CD14-positive monocyte (primary cell): Measurements from ENCODE around the gene STX8. TPM values are rescaled to one million over a fixed set of nuclear protein-coding genes. Genes with fewer than 3 reads are reported as not detected.

Experiments
- DNase-seq, 3 donors: peaks; one replicate each; pipeline ENCODE4 v3.0.0-alpha.2; 2011 to 2022
- H2AFZ ChIP-seq: 2 replicates; pipeline ENCODE4 v1.6.0; 2012; ENCODE audit warnings: mild to moderate bottlenecking, low read depth, low read length, inconsistent platforms; ENCODE audit not compliant: insufficient read depth, poor library complexity, severe bottlenecking
- H3K27ac ChIP-seq, 2 donors: 1 replicate in 1 of 2; 2 replicates in 1 of 2; pipeline ENCODE4 v1.5.1; 2012 to 2013; ENCODE audit warnings: low read length in 2 of 2, control low read depth in 1 of 2, inconsistent platforms in 1 of 2, low read depth in 1 of 2, mild to moderate bottlenecking in 1 of 2
- H3K27me3 ChIP-seq, 2 donors: one replicate each; pipeline versions ENCODE4 v1.6.0 to v1.6.1; 2011 to 2013; ENCODE audit warnings: low read length in 2 of 2; ENCODE audit not compliant: control insufficient read depth in 2 of 2, insufficient read depth in 2 of 2
- H3K36me3 ChIP-seq, 2 donors: replicated peaks in 1 of 2; 1 replicate in 1 of 2; 2 replicates in 1 of 2; pipeline versions ENCODE4 v1.5.1 to v1.6.1; 2012 to 2013; ENCODE audit warnings: low read length in 2 of 2, control low read depth in 1 of 2, inconsistent platforms in 1 of 2, mild to moderate bottlenecking in 1 of 2; ENCODE audit not compliant: insufficient read depth in 2 of 2, control insufficient read depth in 1 of 2
- H3K4me1 ChIP-seq, 2 donors: 1 replicate in 1 of 2; 2 replicates in 1 of 2; pipeline versions ENCODE4 v1.5.1 to v1.6.1; 2012 to 2013; ENCODE audit warnings: low read length in 2 of 2, control low read depth in 1 of 2, inconsistent platforms in 1 of 2, mild to moderate bottlenecking in 1 of 2, moderate library complexity in 1 of 2; ENCODE audit not compliant: insufficient read depth in 2 of 2, control insufficient read depth in 1 of 2
- H3K4me2 ChIP-seq: replicated peaks from 2 replicates; pipeline ENCODE3; 2012; ENCODE audit warnings: low read length, moderate library complexity, mild to moderate bottlenecking; ENCODE audit not compliant: poor library complexity, severe bottlenecking; ENCODE audit errors: extremely low read depth
- H3K4me3 ChIP-seq, 3 experiments: fragments of 200-600 bp in 1 of 3; sonication (generic) in 1 of 3; replicated peaks in 1 of 3; 1 replicate in 2 of 3; 2 replicates in 1 of 3; pipeline ENCODE4 v1.5.1; 2011 to 2013; ENCODE audit warnings: low read length in 3 of 3, mild to moderate bottlenecking in 3 of 3, control low read depth in 2 of 3, low read depth in 2 of 3, inconsistent platforms in 1 of 3, moderate library complexity in 1 of 3
- H3K79me2 ChIP-seq: 2 replicates; pipeline ENCODE4 v1.6.0; 2012; ENCODE audit warnings: mild to moderate bottlenecking, control low read depth, inconsistent platforms, low read length, moderate library complexity; ENCODE audit not compliant: insufficient read depth
- H3K9ac ChIP-seq: 2 replicates; pipeline ENCODE4 v1.6.0; 2017; ENCODE audit warnings: low read length, mild to moderate bottlenecking; ENCODE audit not compliant: insufficient read depth, poor library complexity, severe bottlenecking
- H3K9me3 ChIP-seq, 2 donors: replicated peaks in 1 of 2; 1 replicate in 1 of 2; 2 replicates in 1 of 2; pipeline versions ENCODE4 v1.5.1 to v1.6.1; 2012 to 2013; ENCODE audit warnings: low read length in 2 of 2, control low read depth in 1 of 2; ENCODE audit not compliant: control insufficient read depth in 1 of 2, insufficient read depth in 1 of 2
- H4K20me1 ChIP-seq: 2 replicates; pipeline ENCODE4 v1.6.0; 2012; ENCODE audit warnings: mild to moderate bottlenecking, low read length, control low read depth, moderate library complexity; ENCODE audit not compliant: insufficient read depth
- H3K27ac Mint-ChIP-seq, 7 donors: one replicate each; pipeline ENCODE4 v1.8.0; 2020; ENCODE audit warnings: mild to moderate bottlenecking in 7 of 7, mixed read lengths in 7 of 7, moderate library complexity in 6 of 7, inconsistent platforms in 2 of 7
- H3K27me3 Mint-ChIP-seq, 3 donors: one replicate each; pipeline ENCODE4 v1.8.0; 2021 to 2022; ENCODE audit warnings: low read depth in 3 of 3, mild to moderate bottlenecking in 3 of 3, mixed read lengths in 3 of 3, moderate library complexity in 3 of 3, inconsistent platforms in 1 of 3
- H3K36me3 Mint-ChIP-seq, 2 donors: one replicate each; pipeline ENCODE4 v1.8.0; 2020; ENCODE audit warnings: mixed read lengths in 2 of 2, inconsistent platforms in 1 of 2, mild to moderate bottlenecking in 1 of 2
- H3K4me1 Mint-ChIP-seq: one replicate; pipeline ENCODE4 v1.8.0; 2020; ENCODE audit warnings: mild to moderate bottlenecking, mixed read lengths
- H3K4me3 Mint-ChIP-seq, 2 donors: one replicate each; pipeline ENCODE4 v1.8.0; 2020; ENCODE audit warnings: mild to moderate bottlenecking in 2 of 2, mixed read lengths in 2 of 2, moderate library complexity in 1 of 2
- H3K9me3 Mint-ChIP-seq, 7 donors: one replicate each; pipeline ENCODE4 v1.8.0; 2020 to 2022; ENCODE audit warnings: mixed read lengths in 7 of 7, mild to moderate bottlenecking in 6 of 7, moderate library complexity in 6 of 7, inconsistent platforms in 2 of 7
- WGBS: methylation state at CpG from one replicate; pipeline ENCODE4 v1.1.5; 2013; ENCODE audit warnings: missing lambda C conversion rate; ENCODE audit not compliant: insufficient coverage; 5-methylcytosine and 5-hydroxymethylcytosine counted together
- intact Hi-C, 2 donors: fragments of 100-400 bp; cut with micrococcal nuclease; formaldehyde crosslinking; loops; one replicate each; pipeline versions ENCODE4 v1.15.0 to v1.15.1; 2023
- polyA plus RNA-seq, 3 donors: library from polyadenylated mRNA; depleted of rRNA in 1 of 3; unstranded in 2 of 3; stranded (reverse) in 1 of 3; fragments of 300-500 nt in 2 of 3; fragments of >200 nt in 1 of 3; fragmentation: Illumina TruSeq in 2 of 3; gene quantifications; 1 replicate in 2 of 3; 2 replicates in 1 of 3; pipeline ENCODE4 v1.2.3, GENCODE V29; 2012 to 2021
- TF ChIP-seq, protein P1 (sequence below): fragments of 200-600 bp; IDR thresholded peaks from one replicate; pipeline ENCODE4 v1.8.0; 2022; ENCODE audit warnings: antibody characterized with exemption, mild to moderate bottlenecking

STX8 gene
- polyA plus RNA-seq, 3 donors, result 44.4 to 170 (median 142) TPM

DNA sequence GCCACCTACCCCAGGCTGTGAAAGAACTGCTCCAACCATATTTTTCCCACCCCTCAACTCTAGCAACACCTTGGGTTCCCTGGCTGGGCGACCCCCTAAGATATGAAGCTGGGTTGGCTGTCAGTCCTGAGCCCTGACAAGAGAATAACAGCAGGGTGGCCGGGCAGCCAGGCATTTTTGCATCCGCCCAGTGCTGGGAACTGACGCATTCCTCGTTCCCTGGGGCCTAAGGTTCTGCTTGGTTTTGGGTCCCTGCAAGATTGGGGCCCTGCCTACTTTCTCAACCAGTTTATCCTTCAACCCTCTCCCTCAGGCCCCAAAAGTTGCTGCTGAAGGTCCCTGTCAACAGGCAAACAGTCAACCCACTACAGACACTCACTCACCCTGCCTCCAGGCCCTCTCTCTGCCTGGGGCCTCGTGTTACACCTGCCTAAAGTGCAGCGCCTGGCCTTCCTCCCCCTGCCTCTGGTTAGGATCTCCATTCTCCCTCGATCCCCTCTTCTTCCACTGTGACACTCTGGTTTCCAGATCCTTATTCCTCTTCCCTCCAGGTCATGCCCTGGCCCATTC is 151.5 kb downstream of the STX8 start:
- 97% methylated on average over 7 of the region's 8 CpGs for WGBS
- H3K36me3 ChIP-seq, result peaks cover 2 to 6% of the 10 kb centered on the region in 2 donors
- H3K9ac ChIP-seq, result no peak overlapping the region
- H3K4me1 Mint-ChIP-seq, result no peaks in the 10 kb centered on the region
- H2AFZ ChIP-seq, result no peak overlapping the region
- TF ChIP-seq, protein P1, sequence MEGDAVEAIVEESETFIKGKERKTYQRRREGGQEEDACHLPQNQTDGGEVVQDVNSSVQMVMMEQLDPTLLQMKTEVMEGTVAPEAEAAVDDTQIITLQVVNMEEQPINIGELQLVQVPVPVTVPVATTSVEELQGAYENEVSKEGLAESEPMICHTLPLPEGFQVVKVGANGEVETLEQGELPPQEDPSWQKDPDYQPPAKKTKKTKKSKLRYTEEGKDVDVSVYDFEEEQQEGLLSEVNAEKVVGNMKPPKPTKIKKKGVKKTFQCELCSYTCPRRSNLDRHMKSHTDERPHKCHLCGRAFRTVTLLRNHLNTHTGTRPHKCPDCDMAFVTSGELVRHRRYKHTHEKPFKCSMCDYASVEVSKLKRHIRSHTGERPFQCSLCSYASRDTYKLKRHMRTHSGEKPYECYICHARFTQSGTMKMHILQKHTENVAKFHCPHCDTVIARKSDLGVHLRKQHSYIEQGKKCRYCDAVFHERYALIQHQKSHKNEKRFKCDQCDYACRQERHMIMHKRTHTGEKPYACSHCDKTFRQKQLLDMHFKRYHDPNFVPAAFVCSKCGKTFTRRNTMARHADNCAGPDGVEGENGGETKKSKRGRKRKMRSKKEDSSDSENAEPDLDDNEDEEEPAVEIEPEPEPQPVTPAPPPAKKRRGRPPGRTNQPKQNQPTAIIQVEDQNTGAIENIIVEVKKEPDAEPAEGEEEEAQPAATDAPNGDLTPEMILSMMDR, result no peak
- no peaks in the 10 kb centered on the region for H3K27me3 ChIP-seq
- H3K36me3 Mint-ChIP-seq, result peaks cover 12 to 14% of the 10 kb centered on the region in 2 donors
- no peaks in the 10 kb centered on the region for H4K20me1 ChIP-seq
- H3K4me3 Mint-ChIP-seq, result no peak overlapping the region
- H3K4me2 ChIP-seq, result no peak overlapping the region
- H3K4me1 ChIP-seq, result no peaks in the 10 kb centered on the region
- peak overlapping the region in 1 of 7 donors; percentile 58 for H3K27ac Mint-ChIP-seq
- no peaks in the 10 kb centered on the region for H3K79me2 ChIP-seq
- H3K4me3 ChIP-seq, result no peak overlapping the region
- no peaks in the 10 kb centered on the region for H3K27me3 Mint-ChIP-seq
- peaks cover 0 to 20% of the 10 kb centered on the region in 2 donors for H3K9me3 ChIP-seq
- DNase-seq, result no peak
- no peak overlapping the region for H3K27ac ChIP-seq
- intact Hi-C loops, result no loop called here
- H3K9me3 Mint-ChIP-seq, result peaks cover 12 to 31% (median 20%) of the 10 kb centered on the region in 7 donors

DNA sequence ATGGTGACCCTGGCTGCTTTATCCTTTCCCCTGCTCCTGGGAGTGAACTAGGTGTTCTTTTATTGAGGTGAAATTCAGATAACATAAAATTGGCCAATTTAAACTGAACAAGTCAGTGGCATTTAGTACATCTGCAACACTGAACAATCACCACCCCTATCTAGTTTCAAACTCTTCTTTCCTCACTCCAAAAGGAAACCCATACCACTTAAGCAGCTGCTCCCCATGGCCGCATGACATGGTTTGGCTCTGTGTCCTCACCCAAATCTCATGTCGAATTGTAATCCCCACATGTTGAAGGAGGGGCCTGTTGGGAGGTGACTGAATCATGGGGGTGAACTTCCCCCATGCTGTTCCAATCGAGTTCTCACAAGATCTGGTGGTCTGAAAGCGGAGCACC is 154.1 kb downstream of the STX8 start:
- intact Hi-C loops, result no loop called here
- H3K4me2 ChIP-seq, result no peak overlapping the region
- H3K27ac Mint-ChIP-seq, result no peak overlapping the region
- no peak overlapping the region for H2AFZ ChIP-seq
- H3K4me3 ChIP-seq, result no peak overlapping the region
- H3K27me3 Mint-ChIP-seq, result no peaks in the 10 kb centered on the region
- peaks cover 12 to 22% of the 10 kb centered on the region in 2 donors for H3K36me3 Mint-ChIP-seq
- H3K4me1 Mint-ChIP-seq, result no peaks in the 10 kb centered on the region
- TF ChIP-seq, protein P1, result no peak
- no peak overlapping the region for H3K4me3 Mint-ChIP-seq
- no peaks in the 10 kb centered on the region for H4K20me1 ChIP-seq
- no peaks in the 10 kb centered on the region for H3K4me1 ChIP-seq
- no peaks in the 10 kb centered on the region for H3K79me2 ChIP-seq
- H3K9me3 ChIP-seq, result peaks cover 15 to 38% of the 10 kb centered on the region in 2 donors
- H3K9me3 Mint-ChIP-seq, result peaks cover 17 to 44% (median 39%) of the 10 kb centered on the region in 7 donors
- no peak overlapping the region for H3K27ac ChIP-seq
- no peak overlapping the region for H3K9ac ChIP-seq
- WGBS, result 100% methylated on average over 2 of the region's 4 CpGs
- no peaks in the 10 kb centered on the region for H3K27me3 ChIP-seq
- DNase-seq, result no peak
- H3K36me3 ChIP-seq, result peaks cover 2 to 6% of the 10 kb centered on the region in 2 donors
